Neuronal stem cell (in vitro differentiated cells): ENCODE measurements around the gene FIBP.

ENCODE experiments used
- DNase-seq: peaks from one replicate; pipeline ENCODE4 v3.0.0-alpha.2; 2013; ENCODE audit warnings: low spot score
- H2AFZ ChIP-seq: one replicate; pipeline ENCODE4 v1.6.1; 2013; ENCODE audit warnings: mild to moderate bottlenecking, low read length, inconsistent platforms
- H2AK5ac ChIP-seq: 2 replicates; pipeline ENCODE4 v1.6.1; 2013; ENCODE audit warnings: low read depth, mild to moderate bottlenecking, inconsistent platforms, low read length, moderate library complexity, mixed read lengths
- H2BK120ac ChIP-seq: 2 replicates; pipeline ENCODE4 v1.6.1; 2013; ENCODE audit warnings: low read depth, mild to moderate bottlenecking, inconsistent platforms, low read length, moderate library complexity, mixed read lengths
- H2BK12ac ChIP-seq: one replicate; pipeline ENCODE4 v1.6.1; 2013; ENCODE audit warnings: low read length, inconsistent platforms
- H2BK15ac ChIP-seq: 2 replicates; pipeline ENCODE4 v1.6.1; 2013; ENCODE audit warnings: mild to moderate bottlenecking, low read length, inconsistent platforms, mixed read lengths
- H2BK5ac ChIP-seq: one replicate; pipeline ENCODE4 v1.6.1; 2013; ENCODE audit warnings: inconsistent platforms, mild to moderate bottlenecking, low read length, moderate library complexity
- H3K14ac ChIP-seq: one replicate; pipeline ENCODE4 v1.6.1; 2013; ENCODE audit warnings: low read length, inconsistent platforms
- H3K18ac ChIP-seq: 2 replicates; pipeline ENCODE4 v1.6.1; 2013; ENCODE audit warnings: low read length, inconsistent platforms
- H3K23ac ChIP-seq: 2 replicates; pipeline ENCODE4 v1.6.1; 2013; ENCODE audit warnings: low read depth, mild to moderate bottlenecking, mixed read lengths, low read length, inconsistent platforms; ENCODE audit not compliant: poor library complexity
- H3K27ac ChIP-seq: replicated peaks from 3 replicates; pipeline ENCODE4 v1.5.1; 2013; ENCODE audit warnings: low read length, inconsistent platforms
- H3K27me3 ChIP-seq, 3 experiments: 2 replicates each; pipeline ENCODE4 v1.6.1; 2013; ENCODE audit warnings: low read length in 3 of 3, mild to moderate bottlenecking in 2 of 3, inconsistent platforms in 1 of 3, low read depth in 1 of 3, mixed read lengths in 1 of 3, moderate library complexity in 1 of 3; ENCODE audit not compliant: control insufficient read depth in 3 of 3, insufficient read depth in 3 of 3
- H3K36me3 ChIP-seq, 2 donors: replicated peaks in 1 of 2; 2 replicates each; pipeline ENCODE4 v1.6.1; 2013; ENCODE audit warnings: low read length in 2 of 2; ENCODE audit not compliant: control insufficient read depth in 2 of 2, insufficient read depth in 2 of 2
- H3K4ac ChIP-seq: 2 replicates; pipeline ENCODE4 v1.6.1; 2013; ENCODE audit warnings: inconsistent platforms, mild to moderate bottlenecking, low read length, moderate library complexity
- H3K4me1 ChIP-seq, 2 donors: 1 replicate in 1 of 2; 2 replicates in 1 of 2; pipeline ENCODE4 v1.6.1; 2013; ENCODE audit warnings: low read length in 2 of 2, low read depth in 1 of 2; ENCODE audit not compliant: control insufficient read depth in 2 of 2, insufficient read depth in 1 of 2
- H3K4me2 ChIP-seq: one replicate; pipeline ENCODE4 v1.6.1; 2013; ENCODE audit warnings: mild to moderate bottlenecking, low read length, inconsistent platforms; ENCODE audit not compliant: insufficient read depth, poor library complexity, severe bottlenecking
- H3K4me3 ChIP-seq, 2 donors: 2 replicates each; pipeline ENCODE4 v1.5.1; 2013; ENCODE audit warnings: low read length in 2 of 2, mild to moderate bottlenecking in 2 of 2, inconsistent platforms in 1 of 2, moderate library complexity in 1 of 2
- H3K79me1 ChIP-seq: one replicate; pipeline ENCODE4 v1.6.1; 2013; ENCODE audit warnings: low read depth, mild to moderate bottlenecking, inconsistent platforms, low read length, moderate library complexity
- H3K9ac ChIP-seq: one replicate; pipeline ENCODE4 v1.6.1; 2013; ENCODE audit warnings: mild to moderate bottlenecking, low read depth, low read length, inconsistent platforms; ENCODE audit not compliant: poor library complexity
- H3K9me3 ChIP-seq, 2 donors: replicated peaks in 1 of 2; 2 replicates each; pipeline versions ENCODE3 to v1.6.1; 2013; ENCODE audit warnings: low read length in 2 of 2, mild to moderate bottlenecking in 2 of 2, inconsistent platforms in 1 of 2, low read depth in 1 of 2, mixed read lengths in 1 of 2, moderate library complexity in 1 of 2; ENCODE audit not compliant: control insufficient read depth in 2 of 2, insufficient read depth in 1 of 2
- H4K8ac ChIP-seq: one replicate; pipeline ENCODE4 v1.6.1; 2013; ENCODE audit warnings: low read depth, mild to moderate bottlenecking, inconsistent platforms, low read length, moderate library complexity
- H4K91ac ChIP-seq: one replicate; pipeline ENCODE4 v1.6.1; 2013; ENCODE audit warnings: low read length, low read depth, mild to moderate bottlenecking, inconsistent platforms; ENCODE audit not compliant: poor library complexity
- WGBS, 2 donors: extraction: QIAGEN DNeasy Blood & Tissue Kit; methylation state at CpG; one replicate each; pipeline ENCODE4 v1.1.7; 2013; ENCODE audit warnings: missing lambda C conversion rate in 2 of 2, mixed read lengths in 1 of 2; ENCODE audit not compliant: insufficient read length in 2 of 2, insufficient replicate concordance in 1 of 2; ENCODE audit errors: extremely low coverage in 2 of 2; 5-methylcytosine and 5-hydroxymethylcytosine counted together

The FIBP gene

GRCh38 chr11:65931773-65932557 is 43.7 kb upstream of the FIBP start:
- H2AFZ ChIP-seq = peak overlapping the region; percentile 52
- no CpG with 5 or more reads among the region's 13 CpGs for WGBS, 2 donors
- no peak overlapping the region for H3K14ac ChIP-seq
- no peak overlapping the region for H3K23ac ChIP-seq
- no peaks in the 10 kb centered on the region for H3K9me3 ChIP-seq
- H3K4me2 ChIP-seq = no peak overlapping the region
- H3K18ac ChIP-seq = no peak overlapping the region
- no peak overlapping the region for H4K8ac ChIP-seq
- H3K79me1 ChIP-seq = no peaks in the 10 kb centered on the region
- no peak for DNase-seq
- no peaks in the 10 kb centered on the region for H3K36me3 ChIP-seq
- H3K4me1 ChIP-seq = peaks cover 0 to 11% of the 10 kb centered on the region in 2 donors
- no peak overlapping the region for H3K4me3 ChIP-seq
- no peak overlapping the region for H2AK5ac ChIP-seq
- no peak overlapping the region for H2BK120ac ChIP-seq
- peak overlapping the region; percentile 35 for H2BK15ac ChIP-seq
- peak overlapping the region; percentile 39 for H2BK5ac ChIP-seq
- H2BK12ac ChIP-seq = no peak overlapping the region
- no peak overlapping the region for H4K91ac ChIP-seq
- H3K27ac ChIP-seq = no peak overlapping the region
- no peak overlapping the region for H3K4ac ChIP-seq
- H3K9ac ChIP-seq = no peak overlapping the region
- H3K27me3 ChIP-seq = no peaks in the 10 kb centered on the region

DNA sequence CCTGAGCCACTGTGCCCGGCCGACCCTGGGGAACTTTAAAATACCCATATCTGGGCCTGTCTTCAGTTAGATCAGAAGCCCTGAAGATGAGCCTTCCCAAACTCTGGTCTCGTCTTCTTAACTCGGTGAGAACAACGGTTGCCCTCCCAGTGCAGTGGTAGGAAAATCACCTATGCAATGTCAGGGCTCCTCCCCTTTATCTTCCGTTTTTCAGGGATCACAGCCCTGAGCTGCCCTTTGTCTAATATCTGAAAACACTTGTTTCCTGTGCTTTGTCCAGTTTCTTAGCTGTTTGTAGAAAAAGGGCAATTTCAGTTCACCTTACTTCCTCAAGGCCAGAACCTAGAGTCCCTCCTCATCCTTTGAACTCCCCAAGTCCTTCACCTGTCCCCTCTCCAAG is 40.4 kb upstream of the FIBP start:
- Histone ChIP-seq H2BK5ac (no peak overlapping the region), H3K23ac (no peak overlapping the region), H3K18ac (no peak overlapping the region), H3K14ac (no peak overlapping the region), H3K36me3 (peaks cover 3% of the 10 kb centered on the region in 2 donors), H2BK12ac (no peak overlapping the region), H3K9ac (no peak overlapping the region), H4K8ac (no peak overlapping the region), H3K27ac (no peak overlapping the region), H4K91ac (no peak overlapping the region), H3K4ac (no peak overlapping the region), H3K79me1 (no peaks in the 10 kb centered on the region), H2BK120ac (no peak overlapping the region), H3K4me3 (no peak overlapping the region), H2BK15ac (no peak overlapping the region), H2AFZ (peak overlapping the region; percentile 65), H3K27me3 (no peaks in the 10 kb centered on the region), H3K9me3 (no peaks in the 10 kb centered on the region), H3K4me1 (peaks cover 0 to 11% of the 10 kb centered on the region in 2 donors), H2AK5ac (peak overlapping the region; percentile 75), H3K4me2 (no peak overlapping the region)
- no peak for DNase-seq
- WGBS, 2 donors = no CpG with 5 or more reads among the region's 6 CpGs

DNA sequence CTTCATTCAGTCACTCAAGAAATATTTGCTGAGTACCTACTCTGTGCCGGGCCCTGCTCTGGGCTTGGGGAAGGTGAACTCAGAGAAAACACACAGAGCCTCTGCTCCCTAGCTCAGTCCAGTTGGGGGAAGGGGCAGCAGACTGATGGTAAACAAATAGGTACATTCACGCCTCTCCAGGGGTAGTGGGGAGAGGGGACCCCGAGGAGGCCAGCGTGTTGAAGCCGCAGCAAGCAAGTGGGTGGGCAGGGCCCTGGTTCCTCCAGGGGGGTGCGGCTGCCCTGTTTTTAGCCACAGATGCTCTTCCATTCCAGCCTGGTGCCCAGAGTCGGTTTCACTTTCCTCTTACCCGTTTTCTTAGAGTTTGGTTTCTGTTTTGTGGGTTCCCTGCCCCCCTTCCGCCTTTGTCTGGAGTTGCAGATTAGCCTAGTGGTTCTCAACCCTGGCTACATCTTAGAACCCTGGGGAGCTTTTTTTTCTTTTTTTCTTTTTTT is 39.7 kb upstream of the FIBP start:
- H2BK5ac ChIP-seq = no peak overlapping the region
- no peak overlapping the region for H3K14ac ChIP-seq
- H3K23ac ChIP-seq = no peak overlapping the region
- H4K91ac ChIP-seq = no peak overlapping the region
- no peak overlapping the region for H2BK120ac ChIP-seq
- H2AK5ac ChIP-seq = peak overlapping the region; percentile 79
- no peak for DNase-seq
- peaks cover 0 to 11% of the 10 kb centered on the region in 2 donors for H3K4me1 ChIP-seq
- no peak overlapping the region for H3K9ac ChIP-seq
- no peak overlapping the region for H3K4ac ChIP-seq
- H3K9me3 ChIP-seq = no peaks in the 10 kb centered on the region
- H3K79me1 ChIP-seq = no peaks in the 10 kb centered on the region
- peak overlapping the region; percentile 20 for H2AFZ ChIP-seq
- no peak overlapping the region for H3K18ac ChIP-seq
- no peak overlapping the region for H2BK12ac ChIP-seq
- no peak overlapping the region for H3K4me2 ChIP-seq
- no CpG with 5 or more reads among the region's 9 CpGs for WGBS, 2 donors
- H3K4me3 ChIP-seq = no peak overlapping the region
- peak overlapping the region; percentile 22 for H3K27ac ChIP-seq
- no peak overlapping the region for H2BK15ac ChIP-seq
- H3K36me3 ChIP-seq = peaks cover 3 to 10% of the 10 kb centered on the region in 2 donors
- no peaks in the 10 kb centered on the region for H3K27me3 ChIP-seq
- H4K8ac ChIP-seq = no peak overlapping the region

DNA sequence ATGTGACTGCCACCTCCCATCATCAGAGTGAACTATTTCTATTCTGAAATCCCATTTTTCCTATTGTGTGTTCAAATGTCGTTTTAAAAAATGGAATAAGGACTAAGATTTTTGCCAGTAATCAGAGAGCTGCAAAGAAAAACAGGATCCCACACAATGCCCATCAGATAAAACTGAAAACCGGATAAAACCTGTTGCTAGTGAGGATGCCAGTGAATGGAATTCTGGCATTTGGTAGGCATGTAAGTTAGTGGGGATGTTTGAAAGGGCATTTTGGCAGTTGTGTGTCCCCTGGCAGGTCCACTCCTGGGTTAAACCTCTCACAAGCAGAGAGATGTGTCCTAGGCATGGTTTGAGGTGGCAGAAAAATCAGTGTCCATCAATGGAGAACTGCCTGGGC is 37.1 kb upstream of the FIBP start:
- no peak overlapping the region for H3K14ac ChIP-seq
- no peak overlapping the region for H4K91ac ChIP-seq
- peaks cover 5% of the 10 kb centered on the region for H3K79me1 ChIP-seq
- no peak overlapping the region for H2BK12ac ChIP-seq
- no peak overlapping the region for H4K8ac ChIP-seq
- H2BK5ac ChIP-seq = no peak overlapping the region
- no CpG with 5 or more reads among the region's 2 CpGs for WGBS, 2 donors
- H2AK5ac ChIP-seq = no peak overlapping the region
- no peaks in the 10 kb centered on the region for H3K9me3 ChIP-seq
- H2AFZ ChIP-seq = no peak overlapping the region
- H3K4ac ChIP-seq = no peak overlapping the region
- H3K27ac ChIP-seq = no peak overlapping the region
- no peak overlapping the region for H2BK120ac ChIP-seq
- H2BK15ac ChIP-seq = no peak overlapping the region
- H3K36me3 ChIP-seq = peaks cover 14 to 31% of the 10 kb centered on the region in 2 donors
- no peaks in the 10 kb centered on the region for H3K27me3 ChIP-seq
- H3K18ac ChIP-seq = no peak overlapping the region
- DNase-seq = no peak
- no peak overlapping the region for H3K23ac ChIP-seq
- H3K9ac ChIP-seq = no peak overlapping the region
- H3K4me1 ChIP-seq = peaks cover 3 to 9% of the 10 kb centered on the region in 2 donors
- H3K4me2 ChIP-seq = no peak overlapping the region
- H3K4me3 ChIP-seq = peak overlapping the region in 1 of 2 donors; percentile 64
